ENCODE results near the gene L3MBTL4. TPM values are rescaled to one million over a fixed set of nuclear protein-coding genes. Genes with fewer than 3 reads are reported as not detected.

Gene L3MBTL4
- total and polyA plus RNA-seq, 9 donors = 4.2 to 79.1 (median 23.7) TPM

- no peaks in the 10 kb centered on the region for H3K27me3 ChIP-seq
- DNase-seq = no peak
- no peak overlapping the region for H3K27ac ChIP-seq
- H3K36me3 ChIP-seq = no peaks in the 10 kb centered on the region
- no peaks in the 10 kb centered on the region for H3K4me1 ChIP-seq (ENCODE audit: insufficient read depth)
- no peak for TF ChIP-seq POLR2A (IDR thresholded peaks at IDR 0.05)
- TF ChIP-seq EP300 (IDR thresholded peaks at IDR 0.05) = no peak
- TF ChIP-seq CTCF (IDR thresholded peaks at IDR 0.05) = no peak
- WGBS, 3 donors = 82 to 85% (median 82%) methylated on average over 2 of the region's 2 CpGs
- H3K9me3 ChIP-seq = no peaks in the 10 kb centered on the region
- intact Hi-C loops (cut with DNase I) = no loop called here
- H3K4me3 ChIP-seq = no peak overlapping the region
These were observed 198.8 kb downstream of the L3MBTL4 start for GRCh38 chr18:6215888-6216287.

- Histone ChIP-seq H3K27ac (no peak overlapping the region), H3K4me1 (ENCODE audit: insufficient read depth) (peaks cover 1% of the 10 kb centered on the region), H3K9me3 (no peaks in the 10 kb centered on the region), H3K4me3 (no peak overlapping the region), H3K36me3 (no peaks in the 10 kb centered on the region), H3K27me3 (no peaks in the 10 kb centered on the region)
- no peak for DNase-seq
- TF ChIP-seq POLR2A (IDR thresholded peaks at IDR 0.05) (no peak), EP300 (IDR thresholded peaks at IDR 0.05) (no peak), CTCF (IDR thresholded peaks at IDR 0.05) (no peak)
- intact Hi-C loops (cut with DNase I) = no loop called here
- WGBS, 3 donors = 95 to 98% (median 95%) methylated on average over 1 of the region's 1 CpG
These were observed 203.6 kb downstream of the L3MBTL4 start for GRCh38 chr18:6211174-6211504.

DNA sequence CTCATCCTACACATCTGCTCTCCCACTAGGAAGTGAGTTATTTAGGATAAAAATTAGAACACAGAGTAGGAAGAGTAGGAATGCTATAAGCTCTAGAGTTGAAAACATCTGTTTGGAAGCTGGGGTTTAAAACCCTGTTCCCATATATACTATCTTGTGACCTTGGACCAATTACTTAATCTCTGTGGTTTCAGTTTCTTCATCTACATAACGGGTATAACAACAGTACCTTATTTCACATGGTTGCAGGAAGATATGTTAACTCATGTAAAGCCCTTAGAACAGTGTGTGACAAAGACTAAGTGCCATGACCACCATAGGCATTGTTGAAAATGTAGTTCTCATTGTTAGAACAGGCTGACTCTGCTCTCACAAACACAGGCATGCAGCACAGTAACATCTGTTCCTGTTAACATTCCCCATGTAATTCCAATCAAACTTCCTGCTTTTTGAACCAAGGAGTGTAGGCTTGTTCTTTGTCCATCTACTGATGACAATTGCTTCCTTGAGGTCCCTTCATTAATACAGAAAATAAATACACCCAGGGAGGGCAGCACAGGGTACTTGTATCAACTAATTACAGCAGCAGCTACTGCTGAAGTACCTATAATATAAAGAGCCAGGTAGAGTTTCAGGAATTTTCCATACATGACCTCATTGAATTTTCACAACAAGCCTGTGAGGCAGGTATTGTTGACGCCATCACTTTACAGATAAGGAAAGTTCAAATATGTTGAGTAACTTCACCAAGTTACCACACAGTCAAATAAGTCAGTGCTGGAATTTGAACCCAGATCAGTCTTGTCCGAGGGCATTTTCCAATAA lies 204.2 kb downstream of the L3MBTL4 start:
- H3K9me3 ChIP-seq = no peaks in the 10 kb centered on the region
- H3K4me1 ChIP-seq (ENCODE audit: insufficient read depth) = peaks cover 1% of the 10 kb centered on the region
- H3K4me3 ChIP-seq = no peak overlapping the region
- intact Hi-C loops (cut with DNase I) = no loop called here
- no peak overlapping the region for H3K27ac ChIP-seq
- TF ChIP-seq EP300 (IDR thresholded peaks at IDR 0.05) (no peak), POLR2A (IDR thresholded peaks at IDR 0.05) (no peak)
- no peaks in the 10 kb centered on the region for H3K36me3 ChIP-seq
- H3K27me3 ChIP-seq = no peaks in the 10 kb centered on the region
- 66 to 78% (median 75%) methylated on average over 3 of the region's 3 CpGs for WGBS, 3 donors
- no peak for DNase-seq

DNA sequence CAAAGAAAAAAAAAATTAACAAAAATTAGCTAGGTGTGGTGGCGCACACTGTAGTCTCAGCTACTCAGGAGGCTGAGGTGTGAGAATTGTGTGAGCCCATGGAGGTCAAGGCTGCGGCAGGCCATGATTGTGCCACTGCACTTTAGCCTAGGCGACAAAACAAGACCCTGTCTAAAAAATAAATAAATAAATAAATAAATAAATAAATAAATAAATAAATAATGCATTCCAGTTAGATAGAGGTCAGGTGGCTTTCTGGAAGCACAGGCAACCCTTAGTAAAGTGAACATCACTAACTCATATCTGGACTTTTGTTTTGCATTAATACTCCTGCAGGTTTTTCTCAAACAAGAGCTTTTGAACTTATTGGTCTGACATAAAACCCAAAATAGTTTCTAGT lies 206.8 kb downstream of the L3MBTL4 start:
- no peaks in the 10 kb centered on the region for H3K9me3 ChIP-seq

More for the DNA sequence above, 206.8 kb downstream of the L3MBTL4 start:
- 95 to 97% (median 97%) methylated on average over 3 of the region's 3 CpGs for WGBS, 3 donors
- no peaks in the 10 kb centered on the region for H3K36me3 ChIP-seq
- no peak overlapping the region for H3K4me3 ChIP-seq
- H3K27me3 ChIP-seq = no peaks in the 10 kb centered on the region
- no peak for TF ChIP-seq CTCF (IDR thresholded peaks at IDR 0.05)
- no peak for TF ChIP-seq EP300 (IDR thresholded peaks at IDR 0.05)
- no peak for TF ChIP-seq POLR2A (IDR thresholded peaks at IDR 0.05)
- H3K27ac ChIP-seq = no peak overlapping the region
- intact Hi-C loops (cut with DNase I) = no loop called here
- H3K4me1 ChIP-seq (ENCODE audit: insufficient read depth) = peaks cover 1% of the 10 kb centered on the region
- no peak for DNase-seq
